CD4-positive, alpha-beta T cell (primary cell): ENCODE measurements around the gene IRX4. TPM values are rescaled to one million over a fixed set of nuclear protein-coding genes. Genes with fewer than 3 reads are reported as not detected.
A peak's percentile ranks its signal among the peaks of the same experiment; 100 is the strongest.

ENCODE experiments used
- ATAC-seq: fragments of 200-7000 bp; cut with Tn5 transposase; one replicate; pipeline ENCODE4 v1.10.0; 2022; ENCODE audit warnings: mild to moderate bottlenecking; ENCODE audit not compliant: poor library complexity
- CTCF ChIA-PET: fragments of 350-600 bp; sonication (Branson Sonifier 250); formaldehyde crosslinking; loops from one replicate; lab custom pipeline; 2021; ENCODE audit warnings: antibody characterized with exemption, inconsistent platforms; lab: Charles Lee
- POLR2A ChIA-PET: fragments of 350-600 bp; sonication (Branson Sonifier 250); formaldehyde crosslinking; loops from one replicate; lab custom pipeline; 2021; ENCODE audit warnings: antibody characterized with exemption, inconsistent platforms; lab: Charles Lee
- DNase-seq, 14 experiments: peaks; one replicate each; pipeline ENCODE4 v3.0.0-alpha.2; 2013 to 2020; ENCODE audit warnings: mixed read lengths in 2 of 14
- H3K27ac ChIP-seq, 2 donors: one replicate each; pipeline versions ENCODE4 v1.5.1 to v1.7.0; 2013; ENCODE audit warnings: low read length in 2 of 2, low read depth in 1 of 2, mild to moderate bottlenecking in 1 of 2
- H3K27me3 ChIP-seq, 2 experiments: 1 replicate in 1 of 2; 2 replicates in 1 of 2; pipeline versions ENCODE4 v1.6.1 to v1.7.0; 2013; ENCODE audit warnings: low read length in 2 of 2, control low read depth in 1 of 2, mild to moderate bottlenecking in 1 of 2, moderate library complexity in 1 of 2; ENCODE audit not compliant: insufficient read depth in 2 of 2, control insufficient read depth in 1 of 2
- H3K36me3 ChIP-seq: one replicate; pipeline ENCODE4 v1.6.1; 2013; ENCODE audit warnings: low read length, control low read depth; ENCODE audit not compliant: insufficient read depth
- H3K4me1 ChIP-seq: one replicate; pipeline ENCODE4 v1.6.1; 2013; ENCODE audit warnings: low read length, control low read depth; ENCODE audit not compliant: insufficient read depth
- H3K4me3 ChIP-seq: one replicate; pipeline ENCODE4 v1.5.1; 2013; ENCODE audit warnings: mild to moderate bottlenecking, low read length, moderate library complexity
- H3K9me3 ChIP-seq, 2 experiments: 1 replicate in 1 of 2; 2 replicates in 1 of 2; pipeline versions ENCODE4 v1.6.1 to v1.7.0; 2013; ENCODE audit warnings: low read length in 2 of 2, mild to moderate bottlenecking in 2 of 2, control low read depth in 1 of 2, moderate library complexity in 1 of 2; ENCODE audit not compliant: control insufficient read depth in 1 of 2, insufficient read depth in 1 of 2
- H3K27ac Mint-ChIP-seq: one replicate; pipeline ENCODE4 v1.8.0; 2020; ENCODE audit warnings: mixed read lengths
- H3K27me3 Mint-ChIP-seq: one replicate; pipeline ENCODE4 v1.8.0; 2021; ENCODE audit warnings: mixed read lengths
- H3K36me3 Mint-ChIP-seq: one replicate; pipeline ENCODE4 v1.8.0; 2021; ENCODE audit warnings: low read depth, mixed read lengths
- H3K4me1 Mint-ChIP-seq: one replicate; pipeline ENCODE4 v1.8.0; 2021; ENCODE audit warnings: low read depth, mixed read lengths
- H3K4me3 Mint-ChIP-seq: one replicate; pipeline ENCODE4 v1.8.0; 2020; ENCODE audit warnings: mild to moderate bottlenecking, mixed read lengths
- H3K9me3 Mint-ChIP-seq: one replicate; pipeline ENCODE4 v1.8.0; 2020; ENCODE audit warnings: mixed read lengths
- CTCF ChIP-seq: fragments of 200-600 bp; IDR thresholded peaks from one replicate; pipeline ENCODE4 v1.8.0; 2022; ENCODE audit warnings: antibody characterized with exemption, mild to moderate bottlenecking
- intact Hi-C, 2 experiments: fragments of 100-400 bp; cut with DNase I in 1 of 2; cut with micrococcal nuclease in 1 of 2; formaldehyde crosslinking; loops; one replicate each; pipeline versions ENCODE4 v1.15.1 to v1.9.0; 2023 to 2025; cut with DNase I, micrococcal nuclease
- total RNA-seq, 174 experiments: library from RNA in 2 of 174; stranded (reverse) in 2 of 174; gene quantifications; one replicate each; pipeline ENCODE4 v1.2.3 and lab custom pipeline; 2021 to 2026

The IRX4 gene
- total RNA-seq, 2 experiments from 2014 or later = not detected

- ATAC-seq = no peak
- no peaks in the 10 kb centered on the region for H3K4me1 Mint-ChIP-seq
Measured at GRCh38 chr5:1926071-1926440, 43.3 kb upstream of the IRX4 start.

GRCh38 chr5:1925111-1926070 is 42.7 kb upstream of the IRX4 start:
- no peaks in the 10 kb centered on the region for H3K9me3 Mint-ChIP-seq
- Histone ChIP-seq H3K9me3 (peaks cover 0 to 2% of the 10 kb centered on the region in 2 experiments), H3K27ac (no peak overlapping the region), H3K27me3 (peaks cover 11 to 30% of the 10 kb centered on the region in 2 experiments), H3K4me1 (no peaks in the 10 kb centered on the region), H3K4me3 (no peak overlapping the region), H3K36me3 (no peaks in the 10 kb centered on the region)
- ATAC-seq (no peak), DNase-seq (peak in 1 of 14 experiments; percentile 22)
- TF ChIP-seq CTCF = no peak
- CTCF ChIA-PET = no interaction called here
- peaks cover 13% of the 10 kb centered on the region for H3K27me3 Mint-ChIP-seq
- H3K4me3 Mint-ChIP-seq = no peak overlapping the region
- POLR2A ChIA-PET = no interaction called here
- no peak overlapping the region for H3K27ac Mint-ChIP-seq
- H3K36me3 Mint-ChIP-seq = no peaks in the 10 kb centered on the region
- no peaks in the 10 kb centered on the region for H3K4me1 Mint-ChIP-seq
- intact Hi-C loops = no loop called here

More at GRCh38 chr5:1926071-1926440, 43.3 kb upstream of the IRX4 start:
- H3K27me3 ChIP-seq = peaks cover 12 to 35% of the 10 kb centered on the region in 2 experiments
- H3K4me1 ChIP-seq = no peaks in the 10 kb centered on the region
- Mint-ChIP-seq H3K27ac (no peak overlapping the region), H3K4me3 (no peak overlapping the region), H3K27me3 (peaks cover 10% of the 10 kb centered on the region), H3K36me3 (no peaks in the 10 kb centered on the region), H3K9me3 (no peaks in the 10 kb centered on the region)
- CTCF ChIA-PET = no interaction called here
- peaks cover 0 to 6% of the 10 kb centered on the region in 2 experiments for H3K9me3 ChIP-seq
- H3K4me3 ChIP-seq = no peak overlapping the region
- no peak for TF ChIP-seq CTCF
- no peak for DNase-seq
- no peaks in the 10 kb centered on the region for H3K36me3 ChIP-seq
- H3K27ac ChIP-seq = no peak overlapping the region
- POLR2A ChIA-PET = no interaction called here
- intact Hi-C loops = no loop called here

GRCh38 chr5:1923766-1924165 is 41.0 kb upstream of the IRX4 start:
- CTCF ChIA-PET = no interaction called here
- Histone ChIP-seq H3K27ac (no peak overlapping the region), H3K27me3 (peaks cover 4 to 15% of the 10 kb centered on the region in 2 experiments), H3K9me3 (no peaks in the 10 kb centered on the region), H3K4me1 (no peaks in the 10 kb centered on the region), H3K36me3 (no peaks in the 10 kb centered on the region), H3K4me3 (no peak overlapping the region)
- H3K27ac Mint-ChIP-seq = no peak overlapping the region
- H3K27me3 Mint-ChIP-seq = peaks cover 19% of the 10 kb centered on the region
- TF ChIP-seq CTCF = no peak
- H3K36me3 Mint-ChIP-seq = no peaks in the 10 kb centered on the region
- no peaks in the 10 kb centered on the region for H3K4me1 Mint-ChIP-seq
- no peaks in the 10 kb centered on the region for H3K9me3 Mint-ChIP-seq
- ATAC-seq (no peak), DNase-seq (peak in 1 of 14 experiments; percentile 25)
- intact Hi-C loops = no loop called here
- no peak overlapping the region for H3K4me3 Mint-ChIP-seq
- POLR2A ChIA-PET = no interaction called here
